Skin epidermis (tissue), 12 donors: ENCODE measurements around the gene TRIM31.
A peak's percentile ranks its signal among the peaks of the same experiment; 100 is the strongest.

Experiments used
- H3K27ac ChIP-seq, 21 experiments: fragments of 200-600 bp; sonication (generic) in 11 of 21; one replicate each; pipeline ENCODE4 v1.5.0; 2020; ENCODE audit warnings: mild to moderate bottlenecking in 3 of 21, inconsistent platforms in 2 of 21, moderate library complexity in 2 of 21
- H3K4me3 ChIP-seq, 7 experiments: fragments of 200-600 bp; sonication (generic) in 2 of 7; one replicate each; pipeline ENCODE4 v1.5.0; 2020; ENCODE audit warnings: inconsistent platforms in 2 of 7, mild to moderate bottlenecking in 2 of 7, moderate library complexity in 1 of 7

TRIM31 gene

DNA sequence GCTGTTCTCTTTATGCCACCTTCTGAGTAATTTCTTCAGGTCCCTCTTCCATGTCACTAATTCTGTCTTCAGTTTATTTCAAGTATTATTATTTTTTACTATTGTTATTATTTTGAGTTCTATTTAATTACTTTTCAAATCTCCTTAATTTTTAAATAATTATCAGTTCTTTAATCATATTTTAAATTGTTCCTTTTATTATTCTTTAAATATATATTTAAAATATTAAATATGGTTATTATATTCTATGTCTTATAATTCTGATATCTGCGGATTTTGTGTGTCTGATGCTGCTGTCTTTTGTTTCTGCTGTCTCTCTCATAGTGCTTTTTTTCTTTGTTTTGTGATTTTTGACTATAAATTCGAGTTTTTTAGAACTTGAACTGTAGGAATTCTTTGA, 49.6 kb downstream of the TRIM31 start:
- Histone ChIP-seq H3K27ac (no peak overlapping the region), H3K4me3 (no peak overlapping the region)

- peak overlapping the region in 3 of 7 experiments; percentile 59 to 92 (median 78) for H3K4me3 ChIP-seq
- H3K27ac ChIP-seq = peak overlapping the region in 5 of 21 experiments; percentile 88 to 94 (median 93)
Measured at GRCh38 chr6:30062471-30063178, 50.3 kb downstream of the TRIM31 start.

- peak overlapping the region; percentile 12 to 95 (median 90) for H3K27ac ChIP-seq
- peak overlapping the region; percentile 59 to 92 (median 76) for H3K4me3 ChIP-seq
Measured at GRCh38 chr6:30061858-30062458, 50.9 kb downstream of the TRIM31 start.

- Histone ChIP-seq H3K27ac (peak within 1 kb of the TSS; percentile 12 to 95 (median 90)), H3K4me3 (peak within 1 kb of the TSS; percentile 59 to 92 (median 76))
Measured at GRCh38 chr6:30061092-30061857, 51.6 kb downstream of the TRIM31 start, which contains the start of gene POLR1H. POLR1H (plus strand) TSS chr6:30061265; CDS start chr6:30061525, 260 bp downstream.

DNA sequence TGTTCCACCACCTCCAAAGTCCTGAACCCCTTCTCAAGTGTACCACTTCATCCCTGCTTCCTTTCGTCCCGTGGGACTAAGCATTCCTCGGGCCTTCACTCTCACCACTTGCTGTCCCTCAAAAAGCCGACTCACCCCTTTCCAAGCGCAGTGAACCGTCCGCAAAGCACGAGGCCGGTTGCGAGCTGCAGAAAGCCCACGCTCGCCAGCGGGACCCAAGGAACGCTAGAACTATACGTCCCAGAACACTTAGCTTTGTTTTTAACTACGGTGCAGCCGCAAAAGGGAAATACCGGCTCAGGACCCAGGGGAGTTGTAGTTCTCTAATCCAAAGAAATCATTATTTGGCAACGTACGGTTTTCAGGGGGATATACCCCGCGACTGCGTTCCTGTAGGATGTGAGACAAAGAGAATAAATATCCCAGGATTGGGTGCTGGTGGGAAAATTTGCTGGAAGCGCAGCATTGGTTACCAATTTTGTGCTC, 52.2 kb downstream of the TRIM31 start:
- peak overlapping the region; percentile 59 to 92 (median 76) for H3K4me3 ChIP-seq
- peak overlapping the region; percentile 12 to 95 (median 90) for H3K27ac ChIP-seq

DNA sequence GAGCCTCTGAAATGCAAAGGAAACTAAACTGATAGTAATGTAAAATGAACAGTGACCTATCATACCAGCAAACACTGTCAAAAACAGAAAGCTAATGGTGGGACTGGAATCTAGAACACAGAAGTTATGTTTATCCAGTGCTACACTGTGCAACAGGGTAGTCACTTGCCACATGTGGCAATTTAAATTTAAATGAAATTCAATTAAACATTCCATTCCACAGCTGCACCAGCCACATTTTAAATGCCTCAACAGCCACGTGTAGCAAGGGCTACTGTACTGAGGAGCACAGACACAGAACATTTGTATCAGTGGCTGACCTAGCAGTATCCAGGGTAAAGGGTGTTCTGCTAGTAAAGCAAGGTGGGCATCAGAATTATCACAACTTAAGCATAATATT, 57.4 kb downstream of the TRIM31 start:
- no peak overlapping the region for H3K4me3 ChIP-seq
- H3K27ac ChIP-seq = no peak overlapping the region

DNA sequence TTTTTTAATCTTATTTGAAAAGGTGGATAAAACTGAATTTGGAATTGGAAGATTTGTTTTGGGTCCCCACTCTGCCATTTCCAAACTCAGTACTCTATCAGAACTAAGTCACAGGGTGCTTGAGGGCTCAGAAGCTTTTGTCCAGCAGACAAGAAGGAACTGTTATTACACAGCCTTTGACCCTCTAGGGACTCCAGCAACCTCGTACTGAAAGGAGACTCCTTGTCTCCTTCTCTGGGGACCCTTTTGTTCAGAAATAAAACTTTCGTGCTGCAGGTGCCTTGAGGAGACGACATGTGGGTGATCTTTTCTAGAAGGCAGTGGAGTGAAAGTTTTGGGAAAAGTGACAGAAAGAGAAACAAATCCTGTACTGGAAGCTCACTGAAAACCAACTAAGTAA, 59.2 kb downstream of the TRIM31 start:
- no peak overlapping the region for H3K27ac ChIP-seq
- no peak overlapping the region for H3K4me3 ChIP-seq
